ENCODE measurements around the gene NOP53.

DNA sequence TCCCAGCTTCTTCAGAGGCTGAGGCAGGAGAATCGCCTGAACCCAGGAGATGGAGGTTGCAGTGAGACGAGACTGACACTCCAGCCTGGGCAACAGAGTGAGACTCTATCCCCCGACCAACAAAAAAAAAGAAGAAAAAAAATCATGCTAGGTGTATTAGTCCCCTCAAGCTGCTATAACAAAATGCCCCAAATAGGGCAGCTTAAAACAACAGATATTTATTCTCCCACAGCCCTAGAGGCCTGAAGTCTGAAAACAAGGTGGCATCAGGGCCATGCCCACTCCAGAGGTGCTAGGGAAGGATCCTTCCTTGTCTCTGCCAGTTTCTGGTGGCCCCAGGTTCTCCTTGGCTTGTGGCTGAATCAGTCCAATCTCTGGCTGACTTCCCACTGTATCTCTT, 40.7 kb upstream of the NOP53 start:
- TF ChIP-seq, protein P1, sequence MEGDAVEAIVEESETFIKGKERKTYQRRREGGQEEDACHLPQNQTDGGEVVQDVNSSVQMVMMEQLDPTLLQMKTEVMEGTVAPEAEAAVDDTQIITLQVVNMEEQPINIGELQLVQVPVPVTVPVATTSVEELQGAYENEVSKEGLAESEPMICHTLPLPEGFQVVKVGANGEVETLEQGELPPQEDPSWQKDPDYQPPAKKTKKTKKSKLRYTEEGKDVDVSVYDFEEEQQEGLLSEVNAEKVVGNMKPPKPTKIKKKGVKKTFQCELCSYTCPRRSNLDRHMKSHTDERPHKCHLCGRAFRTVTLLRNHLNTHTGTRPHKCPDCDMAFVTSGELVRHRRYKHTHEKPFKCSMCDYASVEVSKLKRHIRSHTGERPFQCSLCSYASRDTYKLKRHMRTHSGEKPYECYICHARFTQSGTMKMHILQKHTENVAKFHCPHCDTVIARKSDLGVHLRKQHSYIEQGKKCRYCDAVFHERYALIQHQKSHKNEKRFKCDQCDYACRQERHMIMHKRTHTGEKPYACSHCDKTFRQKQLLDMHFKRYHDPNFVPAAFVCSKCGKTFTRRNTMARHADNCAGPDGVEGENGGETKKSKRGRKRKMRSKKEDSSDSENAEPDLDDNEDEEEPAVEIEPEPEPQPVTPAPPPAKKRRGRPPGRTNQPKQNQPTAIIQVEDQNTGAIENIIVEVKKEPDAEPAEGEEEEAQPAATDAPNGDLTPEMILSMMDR (conservative IDR thresholded peaks at IDR 0.05; ENCODE audit: low read depth, low read length): no peak
- no peak for TF ChIP-seq BHLHE40 (IDR thresholded peaks at IDR 0.05; ENCODE audit: low read depth, low read length)

Data from IMR-90 (cell line).